A673 (cell line): Measurements from ENCODE around the gene PCOLCE2. TPM values are rescaled to one million over a fixed set of nuclear protein-coding genes. Genes with fewer than 3 reads are reported as not detected.
"Not testable (repeated sequence)": the region's sequence is repeated elsewhere in the genome, so short reads cannot be mapped to it uniquely, and the experiment has no call there.

Experiments
- BruUV-seq: library from RNA; stranded (reverse); fragments of 400-500 nt; replicated peaks from 2 replicates; lab custom pipeline; 2021; lab: Mats Ljungman, UMichigan
- CTCF ChIA-PET: fragments of 300-600 bp; sonication (Branson Sonifier 250); formaldehyde crosslinking; loops from one replicate; lab custom pipeline; 2022; ENCODE audit warnings: antibody characterized with exemption; lab: Charles Lee
- POLR2A ChIA-PET: fragments of 300-600 bp; sonication (Branson Sonifier 250); formaldehyde crosslinking; loops from one replicate; lab custom pipeline; 2022; ENCODE audit warnings: antibody characterized with exemption; ENCODE audit not compliant: low non-redundant PET; lab: Charles Lee
- DNase-seq: peaks from one replicate; pipeline ENCODE4 v3.0.0-alpha.2; 2015; ENCODE audit warnings: low spot score
- H3K27ac ChIP-seq: fragments of 200-600 bp; sonication (generic); 2 replicates; pipeline ENCODE4 v1.5.1; 2016; ENCODE audit warnings: mixed run types, low read depth, mild to moderate bottlenecking, mixed read lengths, antibody characterized with exemption, low read length; ENCODE audit not compliant: poor library complexity, severe bottlenecking
- H3K27me3 ChIP-seq: fragments of 200-600 bp; sonication (generic); replicated peaks from 2 replicates; pipeline ENCODE4 v1.6.1; 2017; ENCODE audit warnings: mixed run types, low read depth, mild to moderate bottlenecking, mixed read lengths, antibody characterized with exemption, low read length; ENCODE audit not compliant: insufficient read depth, poor library complexity
- H3K36me3 ChIP-seq: fragments of 200-600 bp; sonication (generic); 2 replicates; pipeline ENCODE4 v1.6.1; 2016; ENCODE audit warnings: mixed run types, mild to moderate bottlenecking, mixed read lengths, antibody characterized with exemption, low read length; ENCODE audit not compliant: insufficient read depth, poor library complexity, severe bottlenecking
- H3K4me1 ChIP-seq: fragments of 200-600 bp; sonication (generic); 2 replicates; pipeline ENCODE4 v1.6.1; 2017; ENCODE audit warnings: mixed run types, mild to moderate bottlenecking, mixed read lengths, antibody characterized with exemption, low read length; ENCODE audit not compliant: insufficient read depth, poor library complexity, severe bottlenecking
- H3K4me3 ChIP-seq: fragments of 200-600 bp; sonication (generic); 2 replicates; pipeline ENCODE4 v1.5.1; 2016; ENCODE audit warnings: low read depth, mixed run types, mild to moderate bottlenecking, mixed read lengths, low read length; ENCODE audit not compliant: poor library complexity, severe bottlenecking
- H3K9me3 ChIP-seq: fragments of 200-600 bp; sonication (generic); 2 replicates; pipeline ENCODE4 v1.6.1; 2016; ENCODE audit warnings: mixed run types, low read depth, mild to moderate bottlenecking, mixed read lengths, antibody characterized with exemption, low read length; ENCODE audit not compliant: poor library complexity, severe bottlenecking
- CTCF ChIP-seq: fragments of 300-800, 200-600 bp; sonication (generic); conservative IDR thresholded peaks from 2 replicates; pipeline ENCODE4 v1.5.1; 2017; ENCODE audit warnings: low read depth, mild to moderate bottlenecking, antibody characterized with exemption, low read length, moderate library complexity, mixed read lengths
- EZH2 ChIP-seq: fragments of 200-600 bp; sonication (generic); IDR thresholded peaks from 2 replicates; pipeline ENCODE4 v1.6.1; 2017; ENCODE audit warnings: borderline replicate concordance, low read depth, mild to moderate bottlenecking, mixed read lengths, antibody characterized with exemption, low read length; ENCODE audit not compliant: poor library complexity, severe bottlenecking
- intact Hi-C: fragments of 100-400 bp; cut with micrococcal nuclease; formaldehyde crosslinking; loops from one replicate; pipeline ENCODE4 v1.10.0; 2022; ENCODE audit not compliant: unreplicated experiment
- total RNA-seq: library from RNA; stranded (reverse); gene quantifications from 2 replicates; pipeline ENCODE4 v1.2.3, GENCODE V29; 2021

Gene PCOLCE2
- total RNA-seq, 1 experiment from 2014 or later, result 6.4 TPM

DNA sequence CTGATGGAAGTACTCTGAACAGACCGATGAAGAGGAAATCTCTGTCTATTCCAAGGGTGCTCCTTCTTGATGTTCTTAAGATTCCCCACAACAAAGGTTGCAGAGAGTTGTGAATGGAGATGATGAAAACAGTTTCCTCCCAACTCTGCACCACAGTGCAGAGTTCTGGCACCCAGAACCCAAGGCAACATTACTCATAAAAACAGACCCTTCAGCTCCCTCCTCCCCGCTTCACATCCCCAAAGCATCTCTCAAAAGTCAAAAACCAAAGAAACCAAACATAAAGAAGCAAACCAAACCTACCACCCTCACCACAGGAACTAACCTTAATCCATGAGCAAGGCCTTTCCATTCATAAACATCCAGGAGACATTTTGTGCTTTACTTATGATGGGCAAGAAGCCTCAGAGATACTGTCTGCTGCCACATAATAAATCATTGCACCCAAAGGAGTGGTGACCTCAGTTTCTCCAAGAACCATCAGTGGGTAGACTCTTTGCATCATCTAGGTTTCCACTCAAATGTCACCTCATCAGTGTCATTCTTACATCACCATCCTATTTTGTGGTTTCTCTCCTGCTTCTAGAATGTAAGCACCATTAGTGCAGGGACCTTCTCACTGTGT lies 13.2 kb downstream of the PCOLCE2 start:
- Histone ChIP-seq H3K9me3 (no peaks in the 10 kb centered on the region), H3K4me3 (no peak overlapping the region), H3K4me1 (no peaks in the 10 kb centered on the region), H3K27ac (no peak overlapping the region), H3K27me3 (no peaks in the 10 kb centered on the region), H3K36me3 (no peaks in the 10 kb centered on the region)
- BruUV-seq, result no TSS peak
- CTCF ChIA-PET, result no interaction called here
- DNase-seq, result no peak
- intact Hi-C loops, result no loop called here
- POLR2A ChIA-PET, result no interaction called here
- TF ChIP-seq CTCF, result no peak

DNA sequence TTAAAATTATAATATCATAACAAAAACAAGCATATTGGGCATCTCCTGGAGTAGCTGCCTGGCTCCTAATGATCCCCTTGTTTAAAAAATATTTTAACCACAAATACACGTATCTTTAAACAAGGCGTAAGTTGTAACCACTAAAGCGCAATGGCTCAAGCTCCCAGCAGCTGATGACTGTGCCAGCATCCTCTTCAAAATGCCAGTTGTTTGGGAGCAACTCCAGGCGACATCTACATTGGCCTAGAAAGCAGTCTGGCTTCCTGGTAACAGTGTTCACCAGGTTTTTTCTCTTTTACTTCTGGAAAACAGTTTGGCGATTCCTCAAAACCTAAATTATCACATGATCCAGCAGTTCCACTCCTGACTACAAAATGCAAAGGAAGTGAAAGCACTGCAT lies 13.8 kb downstream of the PCOLCE2 start:
- CTCF ChIA-PET, result no interaction called here
- Histone ChIP-seq H3K4me3 (no peak overlapping the region), H3K36me3 (no peaks in the 10 kb centered on the region), H3K27ac (no peak overlapping the region), H3K4me1 (no peaks in the 10 kb centered on the region), H3K9me3 (no peaks in the 10 kb centered on the region), H3K27me3 (no peaks in the 10 kb centered on the region)
- TF ChIP-seq CTCF (no peak), EZH2 (no peak)
- POLR2A ChIA-PET, result no interaction called here
- no TSS peak for BruUV-seq
- intact Hi-C loops, result no loop called here
- DNase-seq, result no peak

DNA sequence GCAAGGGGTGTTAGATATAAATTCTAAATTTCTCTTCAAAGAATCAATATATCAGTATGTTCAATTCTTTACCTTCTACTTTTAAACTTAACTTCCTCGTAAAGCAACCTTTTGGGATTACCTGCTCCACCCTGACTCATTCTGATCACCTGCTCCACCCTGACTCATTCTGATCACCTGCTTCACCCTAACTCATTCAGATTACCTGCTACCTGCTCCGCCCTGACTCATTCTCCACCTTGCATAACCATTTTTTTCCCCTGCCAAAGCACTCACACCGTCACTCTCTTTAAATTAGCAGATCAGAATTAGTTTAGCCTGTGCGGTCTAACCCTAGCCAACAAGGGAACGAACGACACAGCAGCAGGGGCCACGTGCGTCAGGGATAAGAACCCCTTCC lies 20.5 kb downstream of the PCOLCE2 start:
- H3K4me3 ChIP-seq, DNase-seq, POLR2A ChIA-PET, H3K27ac ChIP-seq, H3K27me3 ChIP-seq, H3K9me3 ChIP-seq, H3K4me1 ChIP-seq, BruUV-seq, H3K36me3 ChIP-seq, intact Hi-C loops, CTCF ChIA-PET: not testable (repeated sequence)

GRCh38 chr3:142866841-142867631 lies 21.8 kb downstream of the PCOLCE2 start:
- no TSS peak for BruUV-seq
- Histone ChIP-seq H3K36me3 (no peaks in the 10 kb centered on the region), H3K9me3 (no peaks in the 10 kb centered on the region), H3K4me3 (no peak overlapping the region), H3K27ac (no peak overlapping the region), H3K4me1 (no peaks in the 10 kb centered on the region), H3K27me3 (no peaks in the 10 kb centered on the region)
- ChIA-PET CTCF (no interaction called here), POLR2A (no interaction called here)
- intact Hi-C loops, result no loop called here
- peak; percentile 19 for DNase-seq
- TF ChIP-seq EZH2 (no peak), CTCF (0 out of 2 replicates have a peak, but pooled peaks have one; percentile 24)
